Measurements from ENCODE around the gene TRAPPC10. TPM values are rescaled to one million over a fixed set of nuclear protein-coding genes. Genes with fewer than 3 reads are reported as not detected.

The TRAPPC10 gene
- total RNA-seq, 1 donor, result 25.3 TPM

DNA sequence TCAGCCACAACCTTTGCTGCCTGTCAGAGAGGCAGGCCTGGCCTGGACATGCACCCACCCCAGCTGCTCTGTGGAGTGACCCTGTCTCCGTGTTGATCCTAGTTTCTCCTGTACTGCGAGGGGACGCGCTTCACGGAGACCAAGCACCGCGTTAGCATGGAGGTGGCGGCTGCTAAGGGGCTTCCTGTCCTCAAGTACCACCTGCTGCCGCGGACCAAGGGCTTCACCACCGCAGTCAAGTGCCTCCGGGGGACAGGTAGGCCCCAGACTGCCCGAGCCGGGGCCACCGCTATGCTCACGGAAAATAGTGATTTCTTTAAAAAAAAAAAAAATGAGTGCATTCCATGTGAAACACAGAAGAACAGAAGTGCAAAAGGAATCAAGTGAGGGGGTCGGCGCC is 41.6 kb upstream of the TRAPPC10 start:
- TF ChIP-seq, protein P1, sequence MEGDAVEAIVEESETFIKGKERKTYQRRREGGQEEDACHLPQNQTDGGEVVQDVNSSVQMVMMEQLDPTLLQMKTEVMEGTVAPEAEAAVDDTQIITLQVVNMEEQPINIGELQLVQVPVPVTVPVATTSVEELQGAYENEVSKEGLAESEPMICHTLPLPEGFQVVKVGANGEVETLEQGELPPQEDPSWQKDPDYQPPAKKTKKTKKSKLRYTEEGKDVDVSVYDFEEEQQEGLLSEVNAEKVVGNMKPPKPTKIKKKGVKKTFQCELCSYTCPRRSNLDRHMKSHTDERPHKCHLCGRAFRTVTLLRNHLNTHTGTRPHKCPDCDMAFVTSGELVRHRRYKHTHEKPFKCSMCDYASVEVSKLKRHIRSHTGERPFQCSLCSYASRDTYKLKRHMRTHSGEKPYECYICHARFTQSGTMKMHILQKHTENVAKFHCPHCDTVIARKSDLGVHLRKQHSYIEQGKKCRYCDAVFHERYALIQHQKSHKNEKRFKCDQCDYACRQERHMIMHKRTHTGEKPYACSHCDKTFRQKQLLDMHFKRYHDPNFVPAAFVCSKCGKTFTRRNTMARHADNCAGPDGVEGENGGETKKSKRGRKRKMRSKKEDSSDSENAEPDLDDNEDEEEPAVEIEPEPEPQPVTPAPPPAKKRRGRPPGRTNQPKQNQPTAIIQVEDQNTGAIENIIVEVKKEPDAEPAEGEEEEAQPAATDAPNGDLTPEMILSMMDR (IDR thresholded peaks at IDR 0.05; ENCODE audit: insufficient read depth, low read length), result no peak
- no peak overlapping the region for H3K4me3 ChIP-seq (ENCODE audit: low read depth, low read length)
- no peak for DNase-seq (ENCODE audit: low read depth)

DNA sequence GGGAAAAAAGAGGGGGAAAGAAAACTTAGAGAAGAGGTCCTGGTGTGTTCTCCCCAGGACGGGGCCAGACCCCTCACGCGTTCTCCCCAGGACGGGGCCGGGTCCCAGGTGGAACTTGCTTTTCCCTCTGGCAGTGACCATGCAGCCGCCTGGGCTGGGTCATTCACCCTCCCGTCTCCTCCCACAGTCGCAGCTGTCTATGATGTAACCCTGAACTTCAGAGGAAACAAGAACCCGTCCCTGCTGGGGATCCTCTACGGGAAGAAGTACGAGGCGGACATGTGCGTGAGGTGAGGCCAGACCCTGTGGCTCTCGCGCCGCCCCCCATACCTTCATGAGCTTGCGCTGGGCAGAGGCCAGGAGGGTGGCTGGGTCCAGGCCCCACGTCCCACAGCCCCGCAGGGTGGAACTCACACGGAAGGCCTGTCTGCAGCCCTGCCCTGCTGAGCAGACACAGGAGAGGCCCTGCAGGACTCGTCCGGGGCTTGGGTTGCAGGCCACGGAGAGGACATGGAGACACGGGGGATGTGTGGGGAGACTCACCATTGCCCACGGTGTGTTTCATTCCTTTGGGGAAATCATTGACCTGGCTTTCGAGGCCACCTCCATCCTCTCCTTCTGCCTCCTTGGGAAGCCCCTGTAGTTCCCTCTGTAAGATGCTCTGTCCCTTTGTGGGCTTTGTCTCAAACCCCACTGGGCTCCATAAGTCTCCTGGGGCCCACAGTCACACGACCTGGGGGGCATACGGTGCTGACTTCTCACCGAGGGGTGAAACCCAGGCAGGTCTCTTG is 40.7 kb upstream of the TRAPPC10 start:
- TF ChIP-seq, protein P1 (IDR thresholded peaks at IDR 0.05; ENCODE audit: insufficient read depth, low read length), result no peak
- no peak for DNase-seq (ENCODE audit: low read depth)
- H3K4me3 ChIP-seq (ENCODE audit: low read depth, low read length), result no peak overlapping the region

DNA sequence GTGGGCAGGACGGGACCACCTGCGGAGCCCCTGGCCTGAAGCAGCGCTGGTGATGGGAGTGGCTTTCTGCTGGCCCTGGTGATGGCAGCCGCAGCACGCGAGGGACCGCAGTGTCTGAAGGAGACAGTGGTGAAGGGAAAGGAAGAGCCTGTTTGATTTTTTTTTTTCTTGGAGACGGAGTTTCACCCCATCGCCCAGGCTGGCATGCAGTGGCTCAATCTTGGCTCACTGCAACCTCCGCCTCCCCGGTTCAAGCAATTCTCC is 40.2 kb upstream of the TRAPPC10 start:
- no peak overlapping the region for H3K4me3 ChIP-seq (ENCODE audit: low read depth, low read length)
- DNase-seq (ENCODE audit: low read depth), result no peak
- TF ChIP-seq, protein P1 (IDR thresholded peaks at IDR 0.05; ENCODE audit: insufficient read depth, low read length), result no peak

DNA sequence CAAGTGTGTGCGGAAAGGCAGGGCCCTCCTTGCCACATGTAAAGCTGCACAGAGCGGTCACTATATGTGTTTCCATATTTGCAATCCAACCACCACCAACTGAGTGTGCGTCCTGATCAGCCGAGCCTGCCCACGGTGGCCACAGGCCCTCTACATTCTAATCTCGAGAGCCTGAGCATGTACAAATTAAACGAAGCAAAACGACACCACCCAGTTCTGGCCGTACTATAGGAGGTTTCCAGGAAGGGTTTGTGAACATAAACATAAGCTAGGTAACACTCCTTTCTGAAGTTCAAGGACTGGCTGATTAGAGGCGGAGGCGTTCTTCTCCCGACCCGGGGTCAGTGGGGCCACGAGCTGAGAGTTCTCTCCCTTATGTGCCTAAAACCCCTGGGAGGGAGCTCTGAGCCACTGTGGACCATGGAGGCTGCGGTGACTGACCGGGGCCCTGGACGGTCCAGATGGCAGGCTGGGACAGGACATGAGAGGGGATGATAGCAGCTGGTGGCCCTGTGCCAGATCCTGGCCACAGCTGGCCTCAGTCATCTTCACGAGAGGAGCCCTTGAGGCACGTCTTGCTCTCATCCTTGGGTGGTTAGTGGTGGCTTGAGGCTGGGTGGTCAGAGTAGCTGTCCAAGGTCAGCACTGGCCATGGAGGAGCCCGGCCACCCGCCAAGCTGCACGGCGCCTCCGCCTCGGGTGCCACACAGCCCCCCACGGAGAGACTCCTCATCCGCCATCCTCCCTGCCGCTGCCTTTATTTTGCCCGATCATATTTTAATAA is 39.1 kb upstream of the TRAPPC10 start:
- no peak overlapping the region for H3K4me3 ChIP-seq (ENCODE audit: low read depth, low read length)
- DNase-seq (ENCODE audit: low read depth), result no peak
- TF ChIP-seq, protein P1 (IDR thresholded peaks at IDR 0.05; ENCODE audit: insufficient read depth, low read length), result no peak

DNA sequence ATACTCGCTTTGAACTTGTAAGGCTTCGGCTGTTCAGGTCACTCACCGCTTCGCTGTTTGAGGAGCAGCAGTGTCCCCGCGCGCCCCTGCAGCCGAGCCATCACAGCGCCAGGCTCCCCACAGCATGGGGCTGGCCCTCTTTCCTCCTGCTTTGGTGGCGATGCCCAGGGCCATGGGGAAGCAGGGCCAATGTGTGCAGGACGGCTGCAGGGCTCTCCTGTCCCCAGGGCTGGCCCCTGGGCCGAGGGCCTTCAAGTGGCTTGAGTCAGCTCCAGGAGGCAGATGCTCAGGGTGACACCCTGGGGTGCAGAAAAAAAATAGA is 38.5 kb upstream of the TRAPPC10 start:
- DNase-seq (ENCODE audit: low read depth), result no peak
- TF ChIP-seq, protein P1 (IDR thresholded peaks at IDR 0.05; ENCODE audit: insufficient read depth, low read length), result no peak
- no peak overlapping the region for H3K4me3 ChIP-seq (ENCODE audit: low read depth, low read length)

DNA sequence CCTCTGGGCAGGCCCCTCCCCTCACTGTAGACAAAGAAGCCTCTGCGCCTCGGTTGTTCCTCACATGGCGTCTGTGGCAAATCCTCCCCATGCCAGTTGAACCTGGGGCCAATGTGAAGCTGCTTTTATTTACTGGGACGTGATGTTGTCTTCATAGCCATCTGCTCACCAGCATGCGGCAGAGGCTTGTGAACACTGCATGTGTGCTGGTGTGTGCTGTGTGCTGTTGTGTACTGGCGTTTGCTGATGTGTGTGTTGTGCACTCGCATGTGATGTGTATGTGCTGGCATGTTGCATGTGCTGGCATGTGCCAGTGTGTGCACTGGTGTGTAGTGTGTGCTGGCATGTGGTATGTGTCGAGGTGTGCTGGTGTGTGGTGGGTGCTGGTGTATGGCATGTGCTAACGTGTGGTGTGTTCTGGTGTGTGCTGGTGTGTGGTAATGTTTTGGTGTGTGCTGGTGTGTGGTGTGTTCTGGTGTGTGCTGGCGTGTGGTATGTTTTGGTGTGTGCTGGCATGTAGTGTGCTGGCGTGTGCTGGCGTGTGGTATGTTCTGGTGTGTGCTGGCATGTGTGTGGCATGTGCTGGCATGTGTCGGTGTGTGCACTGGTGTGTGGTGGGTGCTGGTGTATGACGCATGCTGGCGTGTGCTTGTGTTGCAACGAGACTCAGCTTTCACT is 37.2 kb upstream of the TRAPPC10 start:
- no peak for DNase-seq (ENCODE audit: low read depth)
- H3K4me3 ChIP-seq (ENCODE audit: low read depth, low read length), result no peak overlapping the region
- TF ChIP-seq, protein P1 (IDR thresholded peaks at IDR 0.05; ENCODE audit: insufficient read depth, low read length), result no peak

Data from fibroblast of the aortic adventitia (primary cell).